HG03095 (cell line): ENCODE measurements around the gene SPNS3.

Source experiments
- ATAC-seq: cut with Tn5 transposase; IDR thresholded peaks from one replicate; pipeline ENCODE4 v1.9.1; 2021; ENCODE audit warnings: moderate library complexity; ENCODE audit not compliant: unreplicated experiment

Gene SPNS3

GRCh38 chr17:4487820-4488716, 54.3 kb downstream of the SPNS3 start:
- no peak for ATAC-seq

GRCh38 chr17:4488989-4489595, 55.4 kb downstream of the SPNS3 start:
- no peak for ATAC-seq

GRCh38 chr17:4490109-4490591, 56.4 kb downstream of the SPNS3 start:
- ATAC-seq = no peak

- ATAC-seq = no peak
These were observed 56.9 kb downstream of the SPNS3 start for GRCh38 chr17:4490637-4491061.

GRCh38 chr17:4492721-4493561, 59.2 kb downstream of the SPNS3 start:
- no peak for ATAC-seq

GRCh38 chr17:4497101-4497824, 63.5 kb downstream of the SPNS3 start:
- no peak for ATAC-seq

- peak; percentile 55 for ATAC-seq
These were observed 65.0 kb downstream of the SPNS3 start, which contains the start of gene SPNS2 for GRCh38 chr17:4498461-4499397. TSS of gene SPNS2 (plus strand) at chr17:4498881. CDS start at chr17:4499048, 167 bp downstream.

- ATAC-seq = no peak
These were observed 65.9 kb downstream of the SPNS3 start for GRCh38 chr17:4499431-4500190.

GRCh38 chr17:4500191-4500571, 66.4 kb downstream of the SPNS3 start:
- ATAC-seq = no peak

GRCh38 chr17:4501295-4501949, 67.7 kb downstream of the SPNS3 start:
- no peak for ATAC-seq

GRCh38 chr17:4502466-4503154, 68.9 kb downstream of the SPNS3 start:
- ATAC-seq = no peak

GRCh38 chr17:4503283-4504025, 69.7 kb downstream of the SPNS3 start:
- ATAC-seq = no peak

- ATAC-seq = no peak
These were observed 70.4 kb downstream of the SPNS3 start for GRCh38 chr17:4504188-4504587.

- no peak for ATAC-seq
These were observed 71.4 kb downstream of the SPNS3 start for GRCh38 chr17:4505187-4505586.

- ATAC-seq = no peak
These were observed 72.6 kb downstream of the SPNS3 start for GRCh38 chr17:4506175-4506813.

GRCh38 chr17:4506892-4507291, 73.2 kb downstream of the SPNS3 start:
- no peak for ATAC-seq
